Esophagus squamous epithelium (tissue), 4 donors: Measurements from ENCODE around the gene ANKH.

Experiments used
- CTCF ChIP-seq, 6 experiments: fragments of 450-650 bp in 4 of 6; fragments of 200-600 bp in 2 of 6; sonication (generic) in 2 of 6; IDR thresholded peaks; one replicate each; pipeline ENCODE4 v1.5.1; 2016 to 2019; ENCODE audit warnings: antibody characterized with exemption in 6 of 6, mild to moderate bottlenecking in 4 of 6, moderate library complexity in 4 of 6
- POLR2A ChIP-seq, 4 donors: fragments of 450-650 bp; IDR thresholded peaks; one replicate each; pipeline ENCODE4 v1.6.1; 2017; ENCODE audit warnings: antibody characterized with exemption in 4 of 4, mild to moderate bottlenecking in 4 of 4, moderate library complexity in 3 of 4

DNA sequence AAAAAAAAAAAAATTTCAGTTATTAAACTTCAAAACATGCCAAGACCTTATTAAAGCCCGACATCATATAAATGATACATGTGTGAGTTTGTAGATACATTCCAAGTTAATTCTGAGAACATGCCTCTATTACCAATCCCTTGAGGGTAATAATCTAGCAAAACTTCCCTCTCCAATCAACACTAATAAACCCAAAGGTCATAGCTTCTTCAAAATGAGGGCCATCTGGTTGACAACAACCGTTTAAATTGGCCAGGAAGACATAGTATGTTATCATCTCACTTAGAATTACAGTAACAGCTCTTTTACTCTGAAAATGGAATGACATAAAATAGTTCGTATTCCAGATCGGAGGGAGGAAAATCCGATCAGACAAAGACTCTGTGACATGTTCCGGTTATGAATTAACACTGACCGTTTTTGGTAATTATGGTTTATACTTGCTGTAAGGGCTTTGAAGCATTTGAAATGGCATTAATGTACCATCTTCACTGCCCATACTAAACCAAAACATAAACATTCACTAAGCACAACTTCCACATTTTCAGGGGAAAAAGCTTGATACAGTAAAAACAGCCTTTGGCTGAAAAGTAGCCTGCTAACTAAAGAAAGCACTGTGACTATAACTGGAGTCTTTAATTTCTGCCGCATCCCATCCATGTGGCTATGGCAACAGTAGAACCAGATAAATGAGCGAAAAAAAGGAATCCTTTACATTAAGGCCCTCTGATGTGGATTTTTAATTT, 50.3 kb downstream of the ANKH start:
- TF ChIP-seq CTCF (IDR thresholded peaks at IDR 0.05) (no peak), POLR2A (IDR thresholded peaks at IDR 0.05) (no peak)
